Endothelial cell of umbilical vein (primary cell): Measurements from ENCODE around the gene RAB28. TPM values are rescaled to one million over a fixed set of nuclear protein-coding genes. Genes with fewer than 3 reads are reported as not detected.

ENCODE experiments used
- BruUV-seq: library from RNA; stranded (reverse); fragments of 400-500 nt; replicated peaks from 2 replicates; lab custom pipeline; 2021; lab: Mats Ljungman, UMichigan
- CTCF ChIA-PET: fragments of 300-600, 350-600 bp; sonication (Branson Sonifier 250); formaldehyde crosslinking; loops from one replicate; lab custom pipeline; 2021; ENCODE audit warnings: antibody characterized with exemption, inconsistent platforms; lab: Charles Lee
- POLR2A ChIA-PET: fragments of 300-600, 350-600 bp; sonication (Branson Sonifier 250); formaldehyde crosslinking; loops from one replicate; lab custom pipeline; 2021; ENCODE audit warnings: antibody characterized with exemption, inconsistent platforms; lab: Charles Lee
- DNase-seq: peaks from one replicate; pipeline ENCODE4 v3.0.0-alpha.2; 2011; ENCODE audit warnings: low read depth, low spot score
- FAIRE-seq: peaks from 2 replicates; lab custom pipeline; 2011; peaks lifted over from hg19 to GRCh38; lab: Jason Lieb, UNC
- H2AFZ ChIP-seq: 2 replicates; pipeline ENCODE4 v1.6.0; 2012; ENCODE audit warnings: low read depth, low read length, control low read depth, inconsistent platforms
- H3K27ac ChIP-seq: 2 replicates; pipeline ENCODE4 v1.5.1; 2011; ENCODE audit warnings: low read depth, mild to moderate bottlenecking, control low read depth, low read length, moderate library complexity; ENCODE audit not compliant: insufficient read depth
- H3K27me3 ChIP-seq, 2 experiments: 2 replicates each; pipeline versions ENCODE4 v1.6.0 to v1.6.1; 2011; ENCODE audit warnings: low read length in 2 of 2, mixed read lengths in 1 of 2; ENCODE audit not compliant: control insufficient read depth in 2 of 2, insufficient read depth in 2 of 2
- H3K36me3 ChIP-seq, 2 experiments: 2 replicates in 1 of 2; 3 replicates in 1 of 2; pipeline ENCODE4 v1.5.1; 2011; ENCODE audit warnings: low read length in 2 of 2, mild to moderate bottlenecking in 1 of 2, moderate library complexity in 1 of 2; ENCODE audit not compliant: control insufficient read depth in 2 of 2, insufficient read depth in 2 of 2; ENCODE audit errors: extremely low read depth in 1 of 2
- H3K4me1 ChIP-seq: 3 replicates; pipeline ENCODE4 v1.5.1; 2011; ENCODE audit warnings: mild to moderate bottlenecking, low read length; ENCODE audit not compliant: control insufficient read depth, insufficient read depth; ENCODE audit errors: extremely low read depth
- H3K4me2 ChIP-seq: 2 replicates; pipeline ENCODE4 v1.6.1; 2011; ENCODE audit warnings: low read length, control low read depth, mixed read lengths; ENCODE audit not compliant: insufficient read depth
- H3K4me3 ChIP-seq, 3 experiments: fragments of 200-600 bp in 1 of 3; sonication (generic), shearing (Covaris generic) in 1 of 3; replicated peaks in 1 of 3; 2 replicates each; pipeline ENCODE4 v1.5.1; 2011 to 2016; ENCODE audit warnings: control low read depth in 3 of 3, low read length in 3 of 3, mild to moderate bottlenecking in 2 of 3, inconsistent platforms in 1 of 3, low read depth in 1 of 3, moderate library complexity in 1 of 3; ENCODE audit not compliant: insufficient read depth in 1 of 3
- H3K79me2 ChIP-seq: 2 replicates; pipeline ENCODE4 v1.6.0; 2012; ENCODE audit warnings: low read length, inconsistent platforms; ENCODE audit not compliant: control insufficient read depth, insufficient read depth
- H3K9ac ChIP-seq: replicated peaks from 2 replicates; pipeline ENCODE3; 2011; ENCODE audit warnings: low read length, control low read depth; ENCODE audit not compliant: insufficient read depth; ENCODE audit errors: extremely low read depth
- H3K9me1 ChIP-seq: replicated peaks from 3 replicates; pipeline ENCODE4 v1.6.0; 2011; ENCODE audit warnings: mild to moderate bottlenecking, low read length; ENCODE audit not compliant: control insufficient read depth, insufficient read depth; ENCODE audit errors: extremely low read depth
- H3K9me3 ChIP-seq: replicated peaks from 2 replicates; pipeline ENCODE4 v1.5.1; 2012; ENCODE audit warnings: low read length, inconsistent platforms; ENCODE audit not compliant: control insufficient read depth, insufficient read depth
- H4K20me1 ChIP-seq: replicated peaks from 2 replicates; pipeline ENCODE3; 2011; ENCODE audit warnings: mild to moderate bottlenecking, low read length; ENCODE audit not compliant: control insufficient read depth, insufficient read depth; ENCODE audit errors: extremely low read depth
- EZH2 ChIP-seq: IDR thresholded peaks from 2 replicates; pipeline ENCODE4 v1.6.1; 2012; ENCODE audit warnings: borderline replicate concordance, low read depth, mild to moderate bottlenecking, moderate library complexity, low read length, inconsistent platforms; ENCODE audit not compliant: severe bottlenecking
- FOS ChIP-seq: IDR thresholded peaks from 2 replicates; pipeline ENCODE4 v1.6.1; 2011; ENCODE audit warnings: mild to moderate bottlenecking, low read length, moderate library complexity, borderline replicate concordance; ENCODE audit not compliant: insufficient read depth
- GATA2 ChIP-seq: IDR thresholded peaks from 2 replicates; pipeline ENCODE4 v1.7.0; 2011; ENCODE audit warnings: low read depth, mild to moderate bottlenecking, moderate library complexity, mixed read lengths, low read length; ENCODE audit not compliant: insufficient read length, insufficient read depth
- JUN ChIP-seq: IDR thresholded peaks from 2 replicates; pipeline ENCODE4 v1.6.1; 2011; ENCODE audit warnings: borderline replicate concordance, low read depth; ENCODE audit not compliant: insufficient read length, insufficient read depth
- MYC ChIP-seq: IDR thresholded peaks from one replicate; pipeline ENCODE4 v1.6.1; 2011; ENCODE audit warnings: mild to moderate bottlenecking, low read depth, low read length
- POLR2A ChIP-seq: IDR thresholded peaks from 2 replicates; pipeline ENCODE4 v1.6.1; 2012; ENCODE audit warnings: low read depth, mild to moderate bottlenecking, control low read depth, low read length
- POLR2AphosphoS5 ChIP-seq: IDR thresholded peaks from 2 replicates; pipeline ENCODE4 v1.6.1; 2012; ENCODE audit warnings: low read depth, mild to moderate bottlenecking, control low read depth, low read length, moderate library complexity; ENCODE audit not compliant: insufficient read depth
- dilution Hi-C: fragments of 300-500 bp; cut with MboI; formaldehyde crosslinking; loops from one replicate; pipeline ENCODE4 v1.15.0; 2019; ENCODE audit warnings: low sequenced_read_pairs; ENCODE audit not compliant: extremely low pct_ligation_motif_present
- intact Hi-C: fragments of 100-400 bp; cut with micrococcal nuclease; formaldehyde crosslinking; loops from one replicate; pipeline ENCODE4 v1.10.0; 2022
- polyA plus RNA-seq, 4 experiments: library from polyadenylated mRNA; depleted of rRNA in 3 of 4; stranded (reverse) in 3 of 4; unstranded in 1 of 4; fragments of >200 nt; gene quantifications; 2 replicates each; pipeline versions ENCODE4 v1.2.1 to v1.2.3, GENCODE V29; 2011 to 2012; ENCODE audit warnings: missing spikeins in 1 of 4
- total RNA-seq: library from RNA; stranded (reverse); gene quantifications from 2 replicates; pipeline ENCODE4 v1.2.3, GENCODE V29; 2021
- TF ChIP-seq, protein P1 (sequence below): IDR thresholded peaks from 2 replicates; pipeline ENCODE4 v1.6.1; 2011; ENCODE audit not compliant: insufficient read depth, insufficient read length
- TF ChIP-seq, protein P2 (sequence below), 2 donors: IDR thresholded peaks; 1 replicate in 1 of 2; 2 replicates in 1 of 2; pipeline ENCODE4 v1.5.1; 2011; ENCODE audit warnings: low read length in 2 of 2, mild to moderate bottlenecking in 2 of 2, moderate library complexity in 2 of 2, control low read depth in 1 of 2, inconsistent platforms in 1 of 2, low read depth in 1 of 2; ENCODE audit not compliant: insufficient read depth in 1 of 2; ENCODE audit errors: extremely low read depth in 1 of 2

The RAB28 gene
- total and polyA plus RNA-seq, 2 donors (not counting 3 experiments of a cell fraction or from before 2014, with no cell fraction given): 13.0 to 13.2 TPM

DNA sequence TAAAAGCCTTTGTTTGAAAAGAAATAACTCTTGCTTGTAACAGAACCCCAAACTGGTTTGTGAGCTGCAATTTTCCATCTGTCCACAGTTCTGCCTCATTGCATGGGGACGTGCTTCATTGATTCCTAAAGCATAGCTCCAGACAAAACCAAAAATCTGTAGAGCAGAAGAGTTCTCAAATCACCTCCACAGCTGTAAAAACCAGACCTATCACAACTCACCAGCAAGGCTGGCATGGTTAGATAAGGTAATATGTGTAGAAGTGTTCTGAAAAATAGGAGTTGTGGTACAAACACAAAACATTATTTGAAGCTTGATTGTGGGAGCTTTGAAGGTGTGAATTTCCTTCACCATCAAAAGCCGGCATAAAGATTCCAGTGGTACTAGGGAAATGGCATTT is 12.5 kb upstream of the RAB28 start:
- Histone ChIP-seq H3K9ac (no peak overlapping the region), H3K9me1 (no peaks in the 10 kb centered on the region), H3K27me3 (peaks cover 11 to 37% of the 10 kb centered on the region in 2 experiments), H2AFZ (no peak overlapping the region), H3K4me2 (no peak overlapping the region), H3K79me2 (no peaks in the 10 kb centered on the region), H4K20me1 (no peaks in the 10 kb centered on the region), H3K4me1 (no peaks in the 10 kb centered on the region), H3K36me3 (no peaks in the 10 kb centered on the region), H3K9me3 (no peaks in the 10 kb centered on the region), H3K27ac (no peak overlapping the region), H3K4me3 (no peak overlapping the region)
- intact Hi-C loops (no loop called here), dilution Hi-C loops (no loop called here)
- FAIRE-seq: no peak
- TF ChIP-seq FOS (no peak), JUN (no peak), GATA2 (no peak)
- CTCF ChIA-PET: no interaction called here
- no TSS peak for BruUV-seq
- DNase-seq: no peak
- POLR2A ChIA-PET: no interaction called here

DNA sequence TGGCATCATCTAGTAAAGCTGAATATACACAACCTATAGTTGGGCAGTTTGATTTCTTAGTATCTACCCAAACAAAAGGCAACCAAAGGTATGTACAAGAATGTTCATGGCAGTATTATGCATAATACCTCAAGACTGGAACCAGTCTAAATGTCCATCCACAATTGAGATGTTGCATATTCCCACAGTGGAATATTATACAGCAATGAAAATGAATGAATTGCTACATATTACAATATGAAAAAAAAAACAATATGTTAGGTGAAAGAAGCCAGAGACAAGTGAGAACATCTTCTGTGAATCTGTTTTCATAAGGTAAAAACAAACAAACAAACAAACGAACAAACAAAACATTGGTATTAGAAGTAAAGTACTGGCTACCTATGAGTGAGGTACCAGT is 11.6 kb upstream of the RAB28 start:
- H3K9ac ChIP-seq: no peak overlapping the region
- no peaks in the 10 kb centered on the region for H3K9me3 ChIP-seq
- peaks cover 15 to 35% of the 10 kb centered on the region in 2 experiments for H3K27me3 ChIP-seq
- intact Hi-C loops (no loop called here), dilution Hi-C loops (no loop called here)
- no peaks in the 10 kb centered on the region for H3K79me2 ChIP-seq
- ChIA-PET CTCF (interaction anchor here (1.8 kb wide), 1 partner anchor 14 kb away, joined by 6 read pairs; no protein-coding TSS in a partner anchor), POLR2A (no interaction called here)
- H3K9me1 ChIP-seq: no peaks in the 10 kb centered on the region
- DNase-seq (no peak), FAIRE-seq (peak; percentile 18)
- H3K4me1 ChIP-seq: no peaks in the 10 kb centered on the region
- H3K4me2 ChIP-seq: no peak overlapping the region
- TF ChIP-seq JUN: no peak
- no peak for TF ChIP-seq MYC
- TF ChIP-seq, protein P1, sequence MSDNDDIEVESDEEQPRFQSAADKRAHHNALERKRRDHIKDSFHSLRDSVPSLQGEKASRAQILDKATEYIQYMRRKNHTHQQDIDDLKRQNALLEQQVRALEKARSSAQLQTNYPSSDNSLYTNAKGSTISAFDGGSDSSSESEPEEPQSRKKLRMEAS: no peak
- no peak for TF ChIP-seq EZH2
- no peak for TF ChIP-seq POLR2A
- TF ChIP-seq POLR2AphosphoS5: no peak
- no peak for TF ChIP-seq FOS
- no peak for TF ChIP-seq GATA2
- TF ChIP-seq, protein P2, sequence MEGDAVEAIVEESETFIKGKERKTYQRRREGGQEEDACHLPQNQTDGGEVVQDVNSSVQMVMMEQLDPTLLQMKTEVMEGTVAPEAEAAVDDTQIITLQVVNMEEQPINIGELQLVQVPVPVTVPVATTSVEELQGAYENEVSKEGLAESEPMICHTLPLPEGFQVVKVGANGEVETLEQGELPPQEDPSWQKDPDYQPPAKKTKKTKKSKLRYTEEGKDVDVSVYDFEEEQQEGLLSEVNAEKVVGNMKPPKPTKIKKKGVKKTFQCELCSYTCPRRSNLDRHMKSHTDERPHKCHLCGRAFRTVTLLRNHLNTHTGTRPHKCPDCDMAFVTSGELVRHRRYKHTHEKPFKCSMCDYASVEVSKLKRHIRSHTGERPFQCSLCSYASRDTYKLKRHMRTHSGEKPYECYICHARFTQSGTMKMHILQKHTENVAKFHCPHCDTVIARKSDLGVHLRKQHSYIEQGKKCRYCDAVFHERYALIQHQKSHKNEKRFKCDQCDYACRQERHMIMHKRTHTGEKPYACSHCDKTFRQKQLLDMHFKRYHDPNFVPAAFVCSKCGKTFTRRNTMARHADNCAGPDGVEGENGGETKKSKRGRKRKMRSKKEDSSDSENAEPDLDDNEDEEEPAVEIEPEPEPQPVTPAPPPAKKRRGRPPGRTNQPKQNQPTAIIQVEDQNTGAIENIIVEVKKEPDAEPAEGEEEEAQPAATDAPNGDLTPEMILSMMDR (IDR thresholded peaks at IDR 0.05; ENCODE audit: extremely low read depth in 1 of 2, insufficient read depth in 1 of 2, low read depth in 1 of 2, low read length in 2 of 2): no peak
- no TSS peak for BruUV-seq
- no peaks in the 10 kb centered on the region for H3K36me3 ChIP-seq
- H3K27ac ChIP-seq: no peak overlapping the region
- no peak overlapping the region for H2AFZ ChIP-seq
- H3K4me3 ChIP-seq: no peak overlapping the region
- no peaks in the 10 kb centered on the region for H4K20me1 ChIP-seq
